ENCODE results near the gene CD300LB.

DNA sequence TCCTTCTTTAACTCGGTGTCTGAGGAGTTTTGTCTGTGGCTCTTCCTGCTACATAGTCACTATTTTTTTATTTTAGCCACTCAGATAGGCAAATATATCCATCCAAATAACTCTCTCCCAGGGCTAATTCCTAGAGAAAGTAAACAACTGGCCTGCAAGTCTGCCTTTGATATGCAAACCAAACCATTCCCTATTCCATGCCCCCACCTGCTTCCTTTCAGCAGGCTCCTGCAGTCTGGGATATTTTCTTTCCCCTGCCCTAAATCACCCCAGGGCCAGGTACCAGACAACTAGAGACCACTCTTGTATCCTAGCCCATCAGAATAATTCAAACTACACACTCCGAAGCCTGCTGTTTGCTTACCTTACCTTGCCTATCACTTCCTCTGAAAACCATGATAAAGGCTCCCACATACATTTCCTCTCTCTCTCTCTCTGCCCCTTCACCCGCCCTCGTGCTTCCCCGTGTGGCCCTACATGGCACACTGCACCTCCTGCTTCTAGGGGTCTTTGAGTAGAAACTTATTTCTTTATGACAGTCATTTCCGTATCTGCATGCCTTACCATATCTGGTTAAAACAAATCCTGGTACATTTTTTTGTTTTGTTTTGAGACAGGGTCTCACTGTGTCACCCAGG, 27.7 kb upstream of the CD300LB start:
- no peak for TF ChIP-seq CTCF (optimal IDR thresholded peaks at IDR 0.05 in 1 of 3, IDR thresholded peaks at IDR 0.05 in 1 of 3, conservative IDR thresholded peaks at IDR 0.05 in 1 of 3; ENCODE audit: extremely low read depth in 1 of 3, insufficient read depth in 2 of 3, low read length in 3 of 3)
- no peak for TF ChIP-seq EZH2 (IDR thresholded peaks at IDR 0.05; ENCODE audit: low read length)

Measured in keratinocyte (primary cell).